Stimulated activated CD8-positive, alpha-beta memory T cell treated with anti-CD3 and anti-CD28 coated beads, Interleukin-12 subunit alpha, Interleukin-12 subunit beta, amount 100 ng/mL, for 1 hour (primary cell): ENCODE results near the gene AS3MT.
"Not testable (repeated sequence)": the region's sequence is repeated elsewhere in the genome, so short reads cannot be mapped to it uniquely, and the experiment has no call there.

Source experiments
- DNase-seq: peaks from one replicate; pipeline ENCODE4 v3.0.0-alpha.2; 2020; ENCODE audit warnings: low read depth

The AS3MT gene

DNA sequence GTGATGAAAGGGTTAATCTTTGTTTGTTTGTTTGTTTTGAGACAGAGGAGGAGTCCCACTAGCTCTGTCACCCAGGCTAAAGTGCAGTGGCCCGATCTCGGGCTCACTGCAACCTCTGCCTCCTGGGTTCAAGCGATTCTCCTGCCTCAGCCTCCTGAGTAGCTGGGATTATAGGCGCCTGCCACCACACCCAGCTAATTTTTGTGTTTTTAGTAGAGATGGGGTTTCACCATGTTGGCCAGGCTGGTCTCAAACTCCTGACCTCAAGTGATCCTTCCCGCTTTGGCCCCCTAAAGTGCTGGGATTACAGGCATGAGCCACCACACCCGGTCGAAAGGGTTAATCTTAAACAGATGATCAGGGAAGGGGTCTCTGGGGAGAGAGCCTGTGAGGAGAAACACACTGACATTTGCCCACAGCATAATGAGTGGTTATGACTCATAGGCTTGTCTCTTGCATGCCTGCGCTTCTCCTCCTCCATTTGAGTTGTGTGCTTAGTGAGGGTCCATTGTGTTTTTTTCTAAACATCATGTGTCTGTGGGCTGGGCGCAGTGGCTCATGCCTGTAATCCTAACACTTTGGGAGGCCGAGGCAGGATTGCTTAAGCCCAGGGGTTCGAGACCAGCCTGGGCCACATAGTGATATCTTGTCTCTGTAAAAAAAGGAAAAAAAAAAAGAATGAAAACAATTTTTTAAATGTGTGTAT, 13.4 kb upstream of the AS3MT start:
- not testable (repeated sequence) for DNase-seq

DNA sequence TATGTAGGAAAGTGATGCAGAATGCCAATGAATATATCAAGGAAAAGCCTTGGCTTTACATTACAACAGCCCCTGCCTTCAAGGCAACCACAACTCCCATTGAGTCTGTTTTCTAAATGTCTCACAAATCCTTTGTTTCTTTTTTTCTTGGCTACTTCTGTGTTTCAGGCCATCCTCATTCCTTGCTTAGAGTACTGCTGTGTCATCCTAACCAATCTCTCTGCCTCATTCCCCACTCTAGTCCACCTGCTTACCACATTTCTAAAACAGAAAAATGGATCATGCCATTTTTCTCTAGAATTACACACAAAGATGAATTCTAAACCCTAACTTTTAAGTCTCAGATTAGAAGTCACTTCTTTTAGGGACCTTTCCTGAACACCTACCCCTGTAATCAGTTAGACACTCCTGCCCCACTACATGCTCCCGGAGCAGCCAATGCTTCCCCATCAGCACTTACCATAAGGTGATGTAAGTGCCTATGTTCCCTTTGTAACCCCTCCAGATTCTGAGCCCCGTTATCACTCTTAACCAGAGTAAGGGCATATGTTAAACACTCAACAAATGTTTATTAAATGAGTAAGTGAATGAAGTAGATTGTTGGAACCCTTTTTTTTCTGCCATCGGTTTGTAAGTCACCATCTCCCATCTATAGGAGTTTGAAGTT, 12.4 kb upstream of the AS3MT start:
- DNase-seq: no peak

DNA sequence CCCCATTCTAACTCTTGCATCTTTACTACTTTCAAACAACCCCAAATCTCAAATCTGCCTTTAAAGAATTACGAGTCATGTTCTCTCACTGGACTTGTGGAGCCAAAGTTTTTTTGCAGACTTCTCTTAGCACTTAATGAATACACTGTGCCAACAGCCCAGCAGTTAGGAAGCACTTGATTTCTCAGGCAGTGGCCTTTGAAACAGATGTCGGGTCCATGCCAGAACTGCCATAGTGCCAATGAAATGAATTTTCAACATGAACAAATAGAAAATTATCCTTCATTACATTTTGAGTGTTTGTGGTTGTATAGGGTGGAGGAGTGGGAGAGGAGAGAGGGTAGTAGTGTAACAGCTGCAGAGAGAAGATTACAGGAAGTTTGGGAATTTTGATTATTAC, 9.4 kb upstream of the AS3MT start:
- DNase-seq: no peak

DNA sequence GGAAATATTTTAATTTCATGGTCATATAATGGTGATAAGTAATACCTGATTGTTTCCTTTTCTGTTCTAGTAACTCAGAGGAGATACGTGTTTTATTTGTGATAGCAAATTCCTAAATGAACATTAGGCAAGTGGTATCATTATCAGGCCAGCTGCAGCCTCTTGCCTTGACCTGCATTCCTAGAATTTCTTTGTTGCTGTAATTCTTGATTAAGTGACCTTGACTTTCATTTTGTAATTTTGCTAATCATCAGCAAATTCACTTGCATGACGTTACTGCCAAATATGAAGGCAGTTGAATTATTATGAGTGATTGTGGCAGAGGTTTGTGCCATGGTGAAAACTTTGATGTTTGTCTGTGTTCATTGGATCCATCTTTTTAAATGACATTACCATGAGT, 5.6 kb upstream of the AS3MT start:
- DNase-seq: no peak

DNA sequence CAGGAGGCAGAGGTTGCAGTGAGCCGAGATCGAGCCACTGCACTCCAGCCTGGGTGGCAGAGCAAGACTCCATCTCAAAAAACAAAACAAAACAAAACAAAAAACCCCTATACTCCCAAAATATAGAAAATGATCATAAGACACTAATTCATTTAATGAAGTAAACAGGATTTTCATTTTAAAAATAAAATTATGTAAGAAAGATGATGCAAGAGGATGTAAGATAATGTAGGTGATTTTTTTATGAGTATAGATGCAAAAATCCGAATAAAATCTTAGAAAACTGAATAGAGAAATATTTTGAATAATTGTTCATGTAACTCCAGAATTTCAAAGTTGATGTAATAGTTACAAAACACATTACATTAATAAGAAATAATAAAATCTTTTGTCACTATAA, 3.6 kb upstream of the AS3MT start:
- no peak for DNase-seq

DNA sequence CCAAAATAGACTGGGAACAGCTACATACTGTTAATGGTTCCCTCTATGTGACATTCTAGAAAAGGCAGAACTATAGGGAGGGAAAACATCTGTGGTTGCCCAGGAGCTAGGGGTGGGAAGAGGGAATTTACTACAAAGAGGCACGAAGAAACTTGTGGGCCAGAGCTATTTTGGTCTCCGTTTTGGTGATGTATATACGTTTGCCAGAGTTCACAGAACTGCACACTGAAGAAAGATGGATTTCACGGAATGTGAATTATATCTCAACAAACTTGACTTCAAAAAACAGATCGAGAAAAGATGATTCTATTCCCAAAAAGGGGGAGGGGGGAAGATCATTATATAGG, 386 bp upstream of the AS3MT start:
- DNase-seq: no peak

DNA sequence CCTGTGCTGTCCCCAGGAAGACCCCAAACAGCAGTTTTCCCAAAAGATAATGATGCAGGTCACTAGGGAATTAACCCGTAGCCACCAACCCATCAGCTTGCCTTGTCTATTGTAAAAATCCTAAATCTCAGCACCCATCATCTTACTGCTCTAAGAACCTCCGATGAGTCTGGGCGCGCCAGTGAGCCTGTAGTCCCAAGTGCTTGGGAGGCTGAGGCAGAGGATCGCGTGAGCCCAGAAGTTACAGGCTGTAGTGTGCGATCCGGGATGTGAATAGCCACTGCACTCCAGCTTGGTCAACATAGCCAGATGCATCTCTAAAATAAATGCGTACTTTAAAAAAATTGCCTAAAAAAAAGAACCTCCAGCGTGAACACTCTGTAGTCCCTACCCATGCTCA, 951 bp downstream of the AS3MT start:
- no peak for DNase-seq

DNA sequence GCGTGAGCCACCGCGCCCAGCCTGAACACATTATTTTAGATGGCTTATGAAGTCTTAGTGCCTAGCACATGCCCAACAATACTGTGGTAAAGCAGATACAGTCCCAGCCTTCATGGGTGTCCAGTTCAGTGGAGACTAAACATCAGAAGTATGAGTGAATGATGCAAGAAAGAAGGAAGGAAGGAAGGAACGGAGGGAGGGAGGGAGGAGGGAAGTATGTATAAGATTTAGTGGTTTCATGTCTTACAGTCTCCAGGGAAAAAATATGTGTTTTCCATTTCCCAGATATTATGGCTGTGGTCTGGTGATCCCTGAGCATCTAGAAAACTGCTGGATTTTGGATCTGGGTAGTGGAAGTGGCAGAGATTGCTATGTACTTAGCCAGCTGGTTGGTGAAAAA, 2.9 kb downstream of the AS3MT start:
- no peak for DNase-seq

DNA sequence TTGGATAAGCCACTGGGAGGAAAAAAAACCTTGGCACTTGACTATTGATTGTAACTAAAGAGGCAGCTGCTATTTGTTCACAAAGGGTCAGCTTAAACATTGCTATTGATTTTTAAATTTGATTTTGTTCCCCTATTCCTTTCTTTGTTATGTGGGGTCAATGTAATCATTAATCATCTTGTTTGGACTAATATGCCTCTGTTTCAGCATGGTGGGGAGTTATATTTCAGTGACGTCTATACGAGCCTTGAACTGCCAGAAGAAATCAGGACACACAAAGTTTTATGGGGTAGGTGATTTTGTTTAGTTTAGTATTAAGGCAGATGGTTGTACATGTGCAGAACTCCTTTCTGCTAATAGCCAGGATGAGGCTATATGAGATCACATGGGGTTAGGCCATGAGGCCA, 7.5 kb downstream of the AS3MT start:
- no peak for DNase-seq

DNA sequence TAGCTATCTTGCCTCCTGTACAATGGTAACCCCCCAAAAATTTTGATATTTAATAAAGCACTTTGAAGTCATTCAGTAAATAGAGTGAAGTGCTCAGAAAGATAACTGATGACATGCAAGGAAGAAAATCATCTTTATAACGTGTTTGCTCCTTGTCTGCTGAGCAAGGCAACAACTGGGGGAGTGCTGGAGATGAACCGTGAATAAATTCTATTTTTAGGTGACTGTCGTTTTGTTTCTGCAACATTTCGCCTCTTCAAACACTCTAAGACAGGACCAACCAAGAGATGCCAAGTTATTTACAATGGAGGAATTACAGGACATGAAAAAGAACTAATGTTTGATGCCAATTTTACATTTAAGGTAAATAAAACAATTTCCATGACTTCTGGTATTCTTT, 9.4 kb downstream of the AS3MT start:
- no peak for DNase-seq

DNA sequence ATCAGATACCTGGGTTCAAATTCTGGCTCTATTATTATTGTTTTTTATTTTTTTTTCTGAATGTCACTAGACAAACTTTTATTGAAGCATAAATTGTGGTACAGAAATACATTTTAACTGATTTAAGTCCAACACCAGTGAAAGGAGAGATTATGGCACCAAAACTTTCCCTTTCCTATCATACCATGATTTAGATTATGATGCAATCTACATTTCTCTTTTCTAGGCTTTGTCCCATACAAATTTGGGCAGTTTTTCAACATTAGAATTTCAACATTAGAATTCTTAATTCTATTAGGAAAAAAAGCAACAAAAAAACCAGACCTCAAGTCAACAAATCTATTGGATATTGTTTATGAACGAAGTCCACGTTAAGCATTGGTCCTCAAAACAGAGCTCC, 11.0 kb downstream of the AS3MT start:
- no peak for DNase-seq

DNA sequence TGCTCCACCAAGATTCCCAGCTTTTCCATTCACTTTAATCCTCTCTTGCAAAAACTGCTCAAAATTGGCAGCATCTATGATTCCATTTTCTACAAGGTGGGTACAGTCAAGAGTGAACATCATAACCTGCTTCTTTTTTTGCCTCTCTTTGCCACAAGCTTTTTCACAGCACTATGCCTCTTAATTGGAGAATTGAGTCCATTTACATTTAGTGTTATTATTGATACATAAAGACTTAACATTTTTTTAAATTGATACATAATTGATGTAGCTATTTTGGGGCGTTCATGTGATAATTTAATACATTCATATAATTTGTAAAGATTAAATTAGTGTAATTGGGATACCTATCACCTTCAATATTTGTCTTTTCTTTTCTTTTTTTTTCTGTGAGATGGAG, 18.8 kb downstream of the AS3MT start:
- no peak for DNase-seq

DNA sequence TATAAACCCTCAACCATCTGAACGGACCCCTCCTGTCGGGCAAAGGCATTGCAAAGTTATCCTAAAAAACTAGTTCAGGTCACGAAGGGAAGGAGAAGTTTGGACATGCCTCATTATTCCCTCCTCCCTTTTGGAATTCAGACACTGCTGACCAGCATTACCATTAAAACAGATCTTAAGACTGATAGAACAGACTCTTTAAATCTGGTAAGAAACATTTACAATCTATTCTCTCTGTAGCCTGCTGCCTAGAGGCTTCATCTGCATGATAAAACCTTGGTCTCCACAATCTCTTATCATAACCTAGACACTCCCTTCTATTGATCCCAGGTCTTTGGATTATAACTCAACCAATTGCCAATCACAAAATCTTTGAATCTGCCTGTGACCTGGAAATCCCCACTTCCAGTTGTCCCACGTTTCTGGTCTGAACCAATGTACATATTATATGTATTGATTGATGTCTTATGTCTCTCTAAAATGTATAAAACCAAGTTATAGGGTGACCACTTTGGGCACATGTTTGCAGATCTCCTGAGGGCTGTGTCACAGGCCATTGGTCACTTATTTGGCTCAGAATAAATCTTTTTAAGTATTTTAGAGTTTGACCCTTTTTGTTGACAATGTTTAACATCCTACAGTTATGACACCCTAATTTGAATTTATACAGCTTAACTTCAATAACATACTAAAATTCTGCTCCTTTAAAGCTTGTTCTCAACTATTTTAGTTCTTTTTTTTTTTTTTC, 25.4 kb downstream of the AS3MT start:
- DNase-seq: no peak

DNA sequence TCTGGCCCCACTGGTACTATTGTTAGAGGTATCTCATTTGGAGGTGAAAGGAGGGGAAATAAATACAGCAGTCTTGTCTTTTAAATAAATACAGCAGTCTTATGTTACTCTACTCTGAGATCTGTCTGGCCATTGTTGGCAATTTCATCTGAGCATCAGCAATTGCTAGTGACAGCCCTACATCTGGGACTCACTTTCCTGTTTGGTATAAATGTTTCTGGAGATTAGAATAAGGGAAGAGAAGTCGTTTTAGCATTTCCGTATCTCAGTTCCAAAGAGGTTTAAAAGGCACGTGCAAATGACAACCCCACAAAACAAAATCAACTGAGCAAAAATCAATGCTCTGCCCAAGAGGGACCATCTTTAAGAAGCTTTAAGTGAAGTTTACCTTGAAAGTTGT, 30.7 kb downstream of the AS3MT start:
- DNase-seq: no peak

DNA sequence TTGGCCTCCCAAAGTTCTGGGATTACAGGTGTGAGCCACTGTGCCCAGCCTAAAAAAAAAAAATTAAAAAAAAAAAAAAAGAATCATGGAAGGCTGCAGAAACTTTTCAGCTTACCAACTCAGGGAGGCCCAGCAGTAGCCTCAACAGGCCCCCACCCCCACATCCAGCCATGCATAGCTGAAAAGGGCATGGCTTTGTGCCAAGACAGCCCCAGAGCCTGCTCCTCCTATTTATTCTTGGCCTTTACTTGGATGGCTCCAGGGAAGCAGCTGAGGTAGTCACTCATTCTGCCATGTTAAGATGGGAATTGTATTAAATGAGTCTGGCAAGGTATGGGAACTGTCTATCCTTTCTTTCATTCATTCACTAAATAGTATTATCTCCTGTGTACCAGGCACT, 35.1 kb downstream of the AS3MT start:
- DNase-seq: no peak

DNA sequence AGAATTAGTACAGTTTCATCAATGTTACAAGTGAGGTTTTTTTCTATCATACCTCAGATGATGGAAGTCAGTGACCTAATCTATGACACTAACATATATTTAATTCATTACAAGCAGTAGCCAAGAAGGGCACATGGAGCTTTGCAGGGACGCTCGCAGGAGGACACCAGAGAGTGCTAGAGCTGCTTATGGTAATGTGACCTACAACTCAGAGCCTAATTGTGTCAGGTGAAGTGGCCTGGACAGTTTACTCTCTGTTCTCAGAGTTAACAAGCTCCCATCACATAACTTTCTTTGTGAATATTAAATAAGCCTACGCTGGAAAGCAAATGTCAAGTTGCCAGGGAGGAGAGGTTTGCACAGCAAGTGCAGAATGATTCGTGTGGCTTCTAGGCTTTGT, 37.2 kb downstream of the AS3MT start:
- DNase-seq: no peak

DNA sequence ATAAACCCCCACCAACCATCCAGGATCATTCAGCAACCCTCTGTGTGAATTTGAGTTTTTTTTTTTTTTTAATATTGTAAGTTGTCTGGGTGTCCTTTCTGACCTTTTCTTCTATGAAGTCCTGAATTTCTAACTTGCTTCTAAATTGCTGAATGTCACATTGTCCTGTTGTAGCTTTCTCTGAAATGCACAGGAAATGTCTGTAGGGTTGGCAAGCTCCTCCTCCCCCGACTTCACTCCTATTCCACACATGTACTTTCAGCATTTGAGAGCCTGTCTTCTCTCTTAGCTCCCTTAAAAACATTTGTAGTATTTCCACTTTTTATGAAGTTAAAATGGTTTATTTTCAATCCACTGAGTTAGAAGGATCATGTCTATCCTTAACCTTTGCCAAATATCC, 45.5 kb downstream of the AS3MT start:
- no peak for DNase-seq

DNA sequence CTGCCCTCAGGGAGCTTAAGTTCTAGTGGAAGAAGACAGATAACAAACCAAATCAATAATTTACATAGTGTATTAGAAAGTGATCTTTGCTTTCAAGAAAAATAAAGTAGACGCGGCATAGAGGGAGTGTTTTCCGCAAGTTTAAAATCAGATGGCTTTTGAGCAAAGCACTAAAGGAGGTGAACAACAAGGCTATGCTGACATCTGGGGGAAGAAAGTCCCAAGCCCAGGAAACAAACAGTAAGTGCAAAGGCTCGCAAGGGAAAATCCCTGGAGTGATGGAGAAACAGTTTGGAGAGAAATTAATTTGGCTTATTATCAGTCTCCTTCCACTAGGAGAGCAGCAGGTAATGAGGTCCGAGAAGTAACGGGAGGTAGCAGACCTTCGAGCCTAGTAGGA, 46.9 kb downstream of the AS3MT start:
- no peak for DNase-seq

DNA sequence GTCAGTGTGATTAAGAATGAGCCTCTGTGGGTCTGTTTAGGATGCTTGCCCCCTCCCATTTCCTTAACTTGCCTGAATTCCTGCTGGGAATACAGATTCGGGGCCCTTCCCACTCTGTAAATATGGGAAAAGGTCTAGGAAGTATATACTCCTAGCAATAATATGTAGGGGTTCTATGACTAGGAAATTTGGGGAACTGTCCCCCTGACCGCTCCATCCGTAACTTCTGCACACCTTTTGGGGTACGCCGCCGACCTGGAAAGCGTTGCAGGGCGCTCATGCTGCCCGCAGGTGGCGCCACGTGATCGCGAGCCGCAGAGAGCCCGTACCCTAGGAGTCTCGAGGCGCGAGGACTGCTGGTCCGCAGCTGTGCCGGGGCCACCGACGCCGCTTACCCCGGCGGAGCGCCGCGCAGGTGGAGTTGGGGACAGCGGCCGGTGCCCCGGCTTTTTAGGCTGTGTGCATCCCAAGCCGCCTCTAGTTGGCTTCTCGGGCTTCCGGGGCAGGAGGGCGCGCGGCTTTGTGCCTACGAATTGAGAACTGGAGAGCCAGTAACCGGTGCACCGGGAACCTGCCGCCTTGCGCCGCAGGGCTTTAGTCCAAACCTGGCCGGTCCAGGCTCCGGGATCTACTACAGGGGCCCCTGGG, 48.2 kb downstream of the AS3MT start:
- peak; percentile 74 for DNase-seq

DNA sequence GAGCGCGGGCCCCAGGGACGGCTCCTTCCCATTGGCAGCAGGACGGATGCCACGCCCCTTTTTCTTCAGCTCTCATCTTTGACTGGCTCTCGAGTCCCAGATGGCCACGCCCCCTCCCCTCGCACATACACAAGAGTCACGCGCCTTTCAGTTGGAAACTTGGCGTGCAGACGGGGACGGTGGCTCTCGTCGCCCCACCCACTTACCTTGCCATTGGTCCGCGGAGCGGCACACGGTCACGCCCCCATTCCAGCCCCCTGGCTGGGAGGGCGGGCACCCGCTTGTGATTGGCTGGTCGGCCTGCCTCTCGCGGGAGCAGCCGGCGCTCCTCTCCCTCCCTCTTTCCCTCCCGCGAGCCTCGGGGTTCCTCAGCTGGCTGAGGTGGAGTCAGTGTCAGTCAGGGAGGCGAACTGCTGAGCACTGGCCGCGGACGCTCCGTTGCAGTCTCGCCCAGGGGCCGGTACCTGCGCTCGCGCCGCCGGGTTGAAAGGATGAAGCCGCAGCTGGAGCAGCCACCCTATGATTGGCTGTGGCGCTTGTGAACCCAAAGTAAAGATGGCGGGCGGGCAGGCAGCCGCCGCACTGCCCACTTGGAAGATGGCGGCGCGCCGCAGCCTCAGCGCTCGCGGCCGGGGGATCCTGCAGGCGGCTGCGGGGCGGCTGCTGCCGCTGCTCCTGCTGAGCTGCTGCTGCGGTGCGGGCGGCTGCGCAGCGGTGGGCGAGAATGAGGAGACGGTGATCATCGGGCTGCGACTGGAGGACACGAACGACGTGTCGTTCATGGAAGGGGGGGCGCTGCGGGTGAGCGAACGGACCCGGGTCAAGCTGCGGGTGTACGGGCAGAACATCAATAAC, 48.9 kb downstream of the AS3MT start, which contains the start of gene CNNM2:
Gene CNNM2, plus strand, starts transcription at position 333 of the 855 bp plus-strand sequence. Its CDS starts 187 bp downstream, at position 520.
- peak; percentile 99 for DNase-seq

DNA sequence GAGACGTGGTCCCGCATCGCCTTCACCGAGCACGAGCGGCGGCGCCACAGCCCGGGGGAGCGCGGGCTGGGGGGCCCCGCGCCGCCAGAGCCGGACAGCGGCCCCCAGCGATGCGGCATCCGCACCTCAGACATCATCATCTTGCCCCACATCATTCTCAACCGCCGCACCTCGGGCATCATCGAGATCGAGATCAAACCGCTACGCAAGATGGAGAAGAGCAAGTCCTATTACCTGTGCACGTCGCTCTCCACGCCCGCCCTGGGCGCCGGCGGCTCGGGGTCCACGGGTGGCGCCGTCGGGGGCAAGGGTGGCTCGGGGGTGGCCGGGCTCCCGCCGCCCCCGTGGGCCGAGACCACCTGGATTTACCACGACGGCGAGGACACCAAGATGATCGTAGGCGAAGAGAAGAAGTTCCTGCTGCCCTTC, 49.6 kb downstream of the AS3MT start:
- no peak for DNase-seq
